ENCODE data around the gene PSMD9.
A peak's percentile ranks its signal among the peaks of the same experiment; 100 is the strongest.
"Not testable (repeated sequence)": the region's sequence is repeated elsewhere in the genome, so short reads cannot be mapped to it uniquely, and the experiment has no call there.

The PSMD9 gene

GRCh38 chr12:121888478-121889273, at the start of gene PSMD9:
PSMD9 (plus strand) TSS chr12:121888790; CDS start chr12:121888857, 67 bp downstream.
- DNase-seq: peak; percentile 96

DNA sequence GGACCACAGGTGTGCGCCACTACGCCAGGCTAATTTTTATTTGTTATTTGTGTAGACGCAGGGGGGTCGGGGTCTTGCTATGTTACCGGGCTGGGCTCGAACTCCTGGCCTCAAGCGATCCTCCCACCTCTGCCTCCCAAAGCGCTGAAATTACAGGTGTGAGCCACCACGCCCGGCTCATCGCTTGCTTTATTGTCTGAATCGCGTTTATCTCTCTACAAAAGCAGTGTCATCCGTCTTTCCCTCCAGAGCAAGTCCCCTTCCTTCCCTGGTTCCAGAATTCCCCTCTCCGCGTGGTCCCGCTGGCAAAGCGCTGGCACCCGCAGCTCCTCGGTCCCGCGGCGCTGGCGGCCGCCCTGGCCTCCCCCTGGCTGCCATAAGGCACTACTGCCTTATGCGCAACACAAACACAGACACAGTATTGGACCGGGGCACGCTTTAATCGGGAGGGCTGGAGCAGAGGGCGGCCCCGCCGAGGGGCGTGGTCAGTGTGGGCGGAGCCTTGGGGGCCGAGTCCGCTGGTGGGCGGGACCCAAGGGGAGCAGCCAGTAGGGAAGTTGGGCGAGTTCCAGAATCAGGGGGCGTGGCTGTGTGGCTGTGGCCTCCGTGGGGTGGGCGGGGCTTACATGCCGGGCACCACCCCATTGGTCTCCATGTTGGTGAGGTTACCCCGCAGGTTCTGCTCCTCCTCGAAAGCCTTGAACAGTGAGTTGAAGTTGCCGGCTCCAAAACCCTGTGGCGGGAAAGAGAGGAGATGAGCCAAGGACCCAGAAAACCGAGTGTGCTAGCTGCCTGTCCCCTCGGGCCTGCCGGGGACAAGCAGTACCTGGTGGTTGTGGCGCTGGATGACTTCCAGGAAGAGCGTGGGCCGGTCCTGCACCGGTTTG, 49.2 kb upstream of the PSMD9 start:
- DNase-seq: peak; percentile 99

DNA sequence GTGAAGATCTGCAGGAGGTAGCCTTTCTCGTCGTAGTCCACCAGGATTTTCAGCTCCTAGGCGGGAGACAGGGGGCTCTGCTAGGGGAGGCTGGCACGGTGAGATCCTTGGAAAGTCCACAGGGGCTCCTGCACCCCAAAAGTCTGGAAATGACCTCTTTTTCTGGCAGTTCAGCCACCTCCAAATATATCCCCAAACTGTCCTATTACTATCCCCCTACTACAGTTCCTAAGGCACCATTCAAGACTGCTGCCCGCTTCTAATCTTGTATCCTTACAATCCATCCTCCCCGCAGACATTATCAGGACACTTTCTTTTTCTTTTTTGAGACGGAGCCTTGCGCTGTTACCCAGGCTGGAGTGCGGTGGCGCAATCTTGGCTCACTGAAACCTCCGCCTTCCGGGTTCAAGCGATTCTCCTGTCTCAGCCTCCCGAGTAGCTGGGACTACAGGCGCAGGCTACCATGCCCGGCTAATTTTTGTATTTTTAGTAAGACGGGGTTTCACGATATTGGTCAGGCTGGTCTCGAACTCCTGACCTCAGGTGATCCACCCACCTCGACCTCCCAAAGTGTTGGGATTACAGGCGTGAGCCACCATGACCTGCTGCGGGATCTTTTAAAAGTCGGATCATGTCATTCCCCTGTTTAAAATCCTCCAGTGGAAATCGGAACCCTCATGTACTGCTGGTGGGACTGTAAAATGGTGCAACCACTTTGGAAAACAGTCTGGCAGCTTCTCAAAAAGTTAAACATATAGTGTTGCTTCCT, 48.4 kb upstream of the PSMD9 start:
- no peak for DNase-seq

DNA sequence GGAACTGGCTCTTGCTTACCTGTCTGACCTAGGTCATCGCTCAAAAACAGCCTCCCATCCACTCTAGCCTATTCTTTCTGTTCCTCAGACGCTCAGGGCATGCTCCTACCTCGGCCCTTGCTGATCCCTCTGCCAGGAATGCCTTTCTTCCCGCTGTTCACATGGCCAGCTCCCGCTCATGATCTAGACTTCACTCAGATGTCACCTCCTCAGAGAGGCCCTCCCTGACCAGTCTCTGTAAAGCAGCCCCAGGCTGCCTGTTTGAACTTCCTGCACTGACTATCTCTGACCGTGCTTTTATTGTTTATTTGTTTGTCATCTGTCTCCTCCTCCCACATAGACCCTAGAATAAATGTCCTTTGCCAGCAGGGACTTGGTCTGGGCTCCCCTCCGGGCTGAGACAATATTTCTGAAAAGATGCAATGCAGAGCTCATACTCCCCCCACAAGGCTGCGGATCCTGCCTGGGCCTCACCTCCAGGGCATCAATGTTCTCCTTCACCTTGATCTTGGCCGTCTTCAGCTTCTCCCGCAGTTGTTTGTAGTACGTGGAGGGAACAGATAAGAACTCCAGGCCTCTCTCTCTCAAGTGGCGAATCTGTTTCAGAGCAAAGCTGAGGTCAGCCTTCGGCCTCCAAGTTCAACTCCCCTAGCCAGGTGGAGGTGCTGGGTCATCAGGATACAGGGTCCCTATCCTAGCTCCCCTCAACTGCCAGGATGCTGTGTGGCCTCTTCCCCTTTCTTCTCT, 45.2 kb upstream of the PSMD9 start:
- no peak for DNase-seq

DNA sequence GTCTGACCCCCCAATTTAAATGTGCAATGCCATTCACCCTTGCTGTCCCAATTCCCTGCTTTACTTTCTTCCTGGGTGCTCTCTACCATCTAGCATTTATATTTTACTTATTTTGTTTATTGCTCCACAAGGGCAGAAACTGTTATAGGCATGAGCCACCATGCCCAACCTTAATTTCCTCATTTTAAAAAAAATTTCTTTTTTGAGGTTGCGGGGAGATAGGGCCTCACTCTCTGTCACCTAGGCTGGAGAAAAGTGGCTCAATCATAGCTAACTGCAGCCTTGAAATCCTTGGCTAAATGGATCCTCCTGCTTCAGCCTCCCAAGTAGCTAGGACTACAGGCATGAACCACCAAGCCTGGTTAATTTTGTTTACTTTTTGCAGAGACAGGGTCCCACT, 42.9 kb upstream of the PSMD9 start:
- DNase-seq: no peak

GRCh38 chr12:121849211-121849610, 39.4 kb upstream of the PSMD9 start:
- no peak for DNase-seq

DNA sequence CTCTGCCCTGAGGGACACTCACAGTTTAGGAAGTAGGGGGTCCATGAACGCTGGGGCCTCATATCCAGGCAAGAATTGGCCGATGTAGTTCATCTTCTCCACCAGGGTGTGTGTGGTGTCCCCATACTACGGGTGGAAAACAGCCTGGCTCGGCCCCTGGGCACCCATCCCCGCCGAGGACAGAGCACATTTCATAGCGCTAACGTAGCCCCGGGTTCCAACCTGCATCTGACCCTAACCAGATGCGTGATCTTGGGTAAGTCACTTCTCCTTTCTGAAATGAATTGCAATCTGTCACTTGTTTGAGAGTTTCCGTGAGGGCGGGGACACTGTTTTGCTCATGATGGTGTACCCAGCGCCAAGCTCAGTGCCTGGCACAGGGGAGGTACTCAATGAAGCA, 38.9 kb upstream of the PSMD9 start:
- DNase-seq: no peak

DNA sequence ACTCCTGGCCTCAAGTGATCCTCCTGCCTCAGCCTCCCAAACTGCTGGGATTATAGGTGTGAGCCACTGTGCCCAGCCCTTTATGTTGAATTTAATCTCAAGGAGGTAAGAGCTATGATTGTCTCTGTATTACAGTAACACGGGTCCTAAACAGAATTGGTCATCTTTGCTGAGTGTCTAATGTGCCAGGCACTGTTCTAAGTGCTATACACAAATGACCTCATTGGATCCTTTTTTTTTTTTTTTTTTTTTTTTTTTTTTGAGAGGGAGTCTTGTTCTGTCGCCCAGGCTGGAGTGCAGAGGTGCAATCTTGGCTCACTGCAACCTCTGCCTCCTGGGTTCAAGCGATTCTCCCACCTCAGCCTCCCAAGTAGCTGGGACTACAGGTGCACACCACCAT, 36.2 kb upstream of the PSMD9 start:
- DNase-seq: not testable (repeated sequence)

- DNase-seq: no peak
Measured at GRCh38 chr12:121857322-121858246, 31.0 kb upstream of the PSMD9 start.

DNA sequence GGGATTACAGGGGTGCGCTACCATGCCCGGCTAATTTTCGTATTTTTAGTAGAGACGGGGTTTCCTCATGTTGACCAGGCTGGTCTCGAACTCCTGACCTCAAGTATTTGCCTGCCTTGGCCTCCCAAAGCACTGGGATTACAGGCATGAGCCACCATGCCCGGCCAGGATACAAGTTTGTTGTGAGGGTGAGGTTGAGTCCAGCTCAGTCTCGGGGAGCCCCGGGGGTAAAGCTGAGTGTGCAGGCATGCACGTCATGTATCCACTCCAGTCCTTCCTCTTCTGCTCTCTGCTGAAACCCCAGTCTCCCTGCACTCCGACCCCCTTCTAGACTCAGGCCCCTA, 30.3 kb upstream of the PSMD9 start:
- no peak for DNase-seq

GRCh38 chr12:121858662-121859572, 29.7 kb upstream of the PSMD9 start, which contains the start of gene HPD:
HPD (minus strand) TSS chr12:121858859; CDS start chr12:121858823, 36 bp downstream.
- DNase-seq: no peak

DNA sequence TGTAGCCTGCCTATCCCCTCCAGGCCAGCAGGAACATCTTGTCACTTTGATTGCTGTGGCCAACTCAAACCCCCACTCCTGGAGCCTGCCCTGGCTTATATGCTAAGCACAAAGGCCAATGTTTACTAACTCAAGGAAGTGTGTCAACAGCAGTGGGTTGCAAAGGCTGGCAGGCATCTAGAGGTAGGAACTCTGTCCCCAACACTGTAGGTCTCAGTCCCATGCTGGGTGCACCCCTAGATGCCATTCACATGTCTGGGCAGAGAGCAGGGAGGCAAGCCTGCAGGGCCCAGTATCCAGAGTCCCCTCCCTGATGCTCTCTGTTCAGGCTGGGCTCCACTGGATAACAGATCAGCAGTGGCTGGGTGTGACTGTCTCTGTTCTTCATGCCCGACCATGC, 28.3 kb upstream of the PSMD9 start:
- DNase-seq: no peak

GRCh38 chr12:121860699-121861098, 27.9 kb upstream of the PSMD9 start:
- not testable (repeated sequence) for DNase-seq

GRCh38 chr12:121861636-121862254, 26.8 kb upstream of the PSMD9 start:
- no peak for DNase-seq

- no peak for DNase-seq
Measured at GRCh38 chr12:121866331-121866730, 22.3 kb upstream of the PSMD9 start.

GRCh38 chr12:121869229-121869628, 19.4 kb upstream of the PSMD9 start:
- not testable (repeated sequence) for DNase-seq

GRCh38 chr12:121871467-121871866, 17.1 kb upstream of the PSMD9 start:
- DNase-seq: no peak

- DNase-seq: no peak
Measured at GRCh38 chr12:121872546-121873215, 15.9 kb upstream of the PSMD9 start.

GRCh38 chr12:121873216-121873569, 15.4 kb upstream of the PSMD9 start:
- no peak for DNase-seq
